Transverse colon (tissue), 4 donors: Measurements from ENCODE around the gene YBX2. TPM values are rescaled to one million over a fixed set of nuclear protein-coding genes. Genes with fewer than 3 reads are reported as not detected.

ENCODE experiments used
- DNase-seq: peaks from one replicate; pipeline ENCODE4 v3.0.0-alpha.2; 2019
- H3K27ac ChIP-seq, 4 donors: fragments of 200-600 bp; sonication (generic); 2 replicates each; pipeline ENCODE4 v1.5.1; 2016 to 2018; ENCODE audit warnings: inconsistent platforms in 4 of 4
- H3K27me3 ChIP-seq: fragments of 200-600 bp; sonication (generic); 2 replicates; pipeline ENCODE4 v1.5.1; 2017; ENCODE audit warnings: inconsistent platforms
- H3K36me3 ChIP-seq, 4 donors: fragments of 200-600 bp; sonication (generic); 2 replicates each; pipeline ENCODE4 v1.5.1; 2017 to 2019; ENCODE audit warnings: inconsistent platforms in 4 of 4
- H3K4me1 ChIP-seq, 4 donors: fragments of 200-600 bp; sonication (generic); 2 replicates each; pipeline ENCODE4 v1.5.1; 2017 to 2020; ENCODE audit warnings: inconsistent platforms in 4 of 4
- H3K4me3 ChIP-seq, 4 donors: fragments of 200-600 bp; sonication (generic); 1 replicate in 1 of 4; 2 replicates in 3 of 4; pipeline versions ENCODE4 v1.5.1 to v1.6.1; 2017 to 2019; ENCODE audit warnings: inconsistent platforms in 4 of 4
- H3K9me3 ChIP-seq, 2 donors: fragments of 200-600 bp; sonication (generic); 2 replicates each; pipeline ENCODE4 v1.5.1; 2017 to 2019; ENCODE audit warnings: inconsistent platforms in 2 of 2
- EP300 ChIP-seq: sonication (generic); formaldehyde crosslinking; IDR thresholded peaks from one replicate; pipeline ENCODE4 v1.6.1; 2017; ENCODE audit warnings: antibody characterized with exemption, low read depth
- POLR2A ChIP-seq: fragments of 450-650 bp; IDR thresholded peaks from one replicate; pipeline ENCODE4 v1.6.1; 2016; ENCODE audit warnings: antibody characterized with exemption, mild to moderate bottlenecking, moderate library complexity
- POLR2AphosphoS5 ChIP-seq, 3 donors: sonication (generic); formaldehyde crosslinking; IDR thresholded peaks; one replicate each; pipeline ENCODE4 v1.6.1; 2016; ENCODE audit warnings: antibody characterized with exemption in 3 of 3
- WGBS, 2 donors: methylation state at CpG; one replicate each; pipeline ENCODE4 v1.1.5; 2018; ENCODE audit warnings: low coverage in 1 of 2; 5-methylcytosine and 5-hydroxymethylcytosine counted together
- in situ Hi-C, 4 donors: fragments of 200-750 bp; cut with MboI; loops; one replicate each; pipeline versions ENCODE4 v1.15.0 to v1.15.1; 2017; ENCODE audit warnings: low sequenced_read_pairs in 3 of 4, low pct_ligation_motif_present in 1 of 4, low pct_unique_long_range_greater_than_20kb in 1 of 4
- intact Hi-C: fragments of 100-400 bp; cut with DNase I; formaldehyde crosslinking; loops from one replicate; pipeline ENCODE4 v1.15.1; 2023; ENCODE audit warnings: low total_unique reads
- total RNA-seq, 4 donors: library from RNA; depleted of rRNA; stranded (reverse); fragments of >200 nt; gene quantifications; one replicate each; pipeline ENCODE4 v1.1.0, GENCODE V29; 2016
- TF ChIP-seq, protein P1 (sequence below), 5 experiments: fragments of 200-600 bp in 3 of 5; fragments of 450-650 bp in 2 of 5; sonication (generic) in 3 of 5; IDR thresholded peaks; 1 replicate in 2 of 5; 2 replicates in 3 of 5; pipeline ENCODE4 v1.5.1; 2016 to 2017; ENCODE audit warnings: antibody characterized with exemption in 5 of 5, inconsistent platforms in 3 of 5, mild to moderate bottlenecking in 2 of 5, moderate library complexity in 1 of 5

YBX2 gene
- total RNA-seq, 4 donors from 2014 or later: 23.1 to 151 (median 43.4) TPM

DNA sequence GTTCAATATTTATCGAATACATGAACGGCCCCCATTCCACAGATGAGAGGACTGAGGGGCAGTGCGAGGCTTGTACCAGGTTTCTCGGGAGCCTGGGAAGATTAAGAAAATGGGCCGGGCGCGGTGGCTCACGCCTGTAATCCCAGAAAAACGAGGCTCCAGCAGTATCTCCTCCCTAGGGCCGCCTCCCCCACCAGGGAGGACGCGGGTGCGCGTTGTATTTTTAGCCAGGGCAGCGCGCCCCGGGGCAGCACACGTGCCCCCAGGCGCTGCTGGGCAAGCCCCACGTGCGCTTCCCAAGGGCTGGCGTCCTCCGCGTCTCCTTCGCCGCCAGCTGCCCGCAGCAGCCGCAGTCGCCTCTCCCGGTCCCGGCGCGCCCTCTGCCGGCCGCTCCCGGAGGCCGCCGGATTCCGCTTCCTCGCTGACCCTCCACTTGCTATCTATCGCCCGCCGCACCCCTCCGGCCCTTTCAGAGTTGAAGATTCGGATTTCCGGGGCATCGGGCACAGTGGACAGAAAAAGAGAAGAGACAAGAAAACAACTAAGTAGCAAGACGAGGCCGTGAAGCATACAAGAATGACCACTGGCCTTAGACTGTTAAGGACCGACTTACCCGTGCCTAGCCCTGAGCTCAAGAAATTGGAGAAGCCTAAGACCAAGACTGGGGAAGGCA lies 1.9 kb upstream of the YBX2 start:
- Histone ChIP-seq H3K4me1 (peaks cover 22 to 49% (median 47%) of the 10 kb centered on the region in 4 donors), H3K27ac (peak overlapping the region; percentile 64 to 91 (median 89))
- in situ Hi-C loops: loop anchor here in 2 of 4 donors (25.0 kb wide), 1 partner anchor 259 kb away; the partner anchor contains the start of genes SLC16A11 (in 2 of the 2) and SLC16A13 (in 2 of the 2)

DNA sequence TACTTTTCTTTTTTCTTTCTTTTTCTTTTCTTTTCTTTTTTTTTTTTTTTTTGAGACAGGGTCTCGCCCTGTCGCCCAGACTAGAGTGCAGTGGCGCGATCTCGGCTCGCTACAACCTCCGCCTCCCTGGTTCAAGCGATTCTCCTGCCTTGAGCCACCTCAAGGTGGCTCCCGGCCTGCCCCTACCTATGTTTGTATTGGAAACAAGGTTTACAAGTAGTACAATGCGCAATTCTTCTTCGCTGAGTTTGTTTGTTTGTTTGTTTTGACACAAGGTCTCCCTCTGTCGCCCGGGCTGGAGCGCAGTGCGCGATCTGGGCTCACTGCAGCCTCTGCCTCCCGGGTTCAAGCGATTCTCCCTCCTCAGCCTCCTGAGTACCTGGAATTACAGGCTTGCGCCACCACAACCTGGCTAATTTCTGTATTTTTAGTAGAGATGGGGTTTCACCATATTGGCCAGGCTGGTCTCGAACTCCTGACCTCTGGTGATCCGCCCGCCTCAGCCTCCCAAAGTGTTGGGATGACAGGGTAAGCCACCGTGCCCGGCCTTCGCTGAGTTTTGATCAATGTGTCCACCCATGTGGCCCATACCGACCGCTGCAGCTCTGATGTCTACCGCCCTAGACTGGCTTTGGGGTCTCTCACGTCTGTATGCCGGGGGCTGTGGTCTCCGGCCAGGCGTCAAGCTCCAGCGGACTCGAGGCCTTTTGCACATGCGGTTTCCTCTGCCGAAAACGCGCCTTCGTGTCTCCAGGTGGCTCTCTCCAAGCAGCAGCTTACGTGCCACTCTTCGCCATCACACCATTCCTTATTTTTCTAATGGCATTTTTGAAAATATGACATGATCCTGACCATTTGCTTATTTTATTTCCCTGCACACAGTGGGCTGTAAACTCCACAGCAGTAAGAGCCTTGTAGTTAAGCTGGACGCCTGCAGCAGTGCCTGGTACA lies 1.1 kb upstream of the YBX2 start:
- in situ Hi-C loops (loop anchor here in 2 of 4 donors (25.0 kb wide), 1 partner anchor 258 kb away; the partner anchor contains the start of genes SLC16A11 (in 2 of the 2) and SLC16A13 (in 2 of the 2)), intact Hi-C loops (loop anchor here (2.0 kb wide), 1 partner anchor 15 kb away; the partner anchor contains the start of gene SLC2A4)
- no peaks in the 10 kb centered on the region for H3K9me3 ChIP-seq
- H3K27me3 ChIP-seq: peaks cover 25% of the 10 kb centered on the region
- no peaks in the 10 kb centered on the region for H3K36me3 ChIP-seq
- peak overlapping the region in 2 of 4 donors; percentile 40 to 46 for H3K4me3 ChIP-seq
- DNase-seq: no peak
- 55 to 86% methylated on average over 21 to 42 of the region's 42 CpGs for WGBS, 2 donors
- no peak for TF ChIP-seq POLR2A
- TF ChIP-seq, protein P1, sequence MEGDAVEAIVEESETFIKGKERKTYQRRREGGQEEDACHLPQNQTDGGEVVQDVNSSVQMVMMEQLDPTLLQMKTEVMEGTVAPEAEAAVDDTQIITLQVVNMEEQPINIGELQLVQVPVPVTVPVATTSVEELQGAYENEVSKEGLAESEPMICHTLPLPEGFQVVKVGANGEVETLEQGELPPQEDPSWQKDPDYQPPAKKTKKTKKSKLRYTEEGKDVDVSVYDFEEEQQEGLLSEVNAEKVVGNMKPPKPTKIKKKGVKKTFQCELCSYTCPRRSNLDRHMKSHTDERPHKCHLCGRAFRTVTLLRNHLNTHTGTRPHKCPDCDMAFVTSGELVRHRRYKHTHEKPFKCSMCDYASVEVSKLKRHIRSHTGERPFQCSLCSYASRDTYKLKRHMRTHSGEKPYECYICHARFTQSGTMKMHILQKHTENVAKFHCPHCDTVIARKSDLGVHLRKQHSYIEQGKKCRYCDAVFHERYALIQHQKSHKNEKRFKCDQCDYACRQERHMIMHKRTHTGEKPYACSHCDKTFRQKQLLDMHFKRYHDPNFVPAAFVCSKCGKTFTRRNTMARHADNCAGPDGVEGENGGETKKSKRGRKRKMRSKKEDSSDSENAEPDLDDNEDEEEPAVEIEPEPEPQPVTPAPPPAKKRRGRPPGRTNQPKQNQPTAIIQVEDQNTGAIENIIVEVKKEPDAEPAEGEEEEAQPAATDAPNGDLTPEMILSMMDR (IDR thresholded peaks at IDR 0.05): peak in 4 of 5 experiments; percentile 10 to 45 (median 28)
- peak overlapping the region; percentile 64 to 91 (median 89) for H3K27ac ChIP-seq
- peaks cover 26 to 56% (median 47%) of the 10 kb centered on the region in 4 donors for H3K4me1 ChIP-seq

More for the DNA sequence above, 1.9 kb upstream of the YBX2 start:
- Histone ChIP-seq H3K9me3 (no peaks in the 10 kb centered on the region), H3K4me3 (peak overlapping the region in 1 of 4 donors; percentile 26), H3K36me3 (no peaks in the 10 kb centered on the region), H3K27me3 (peaks cover 25% of the 10 kb centered on the region)
- DNase-seq: peak; percentile 88
- intact Hi-C loops: loop anchor here (2.0 kb wide), 1 partner anchor 16 kb away; the partner anchor contains the start of gene SLC2A4
- TF ChIP-seq, protein P1 (IDR thresholded peaks at IDR 0.05): peak; percentile 91 to 98 (median 95)
- TF ChIP-seq POLR2AphosphoS5 (IDR thresholded peaks at IDR 0.05) (peak in 1 of 3 donors; percentile 62), POLR2A (no peak), EP300 (peak; percentile 40)
- WGBS, 2 donors: 5 to 13% methylated on average over 4 to 41 of the region's 51 CpGs

DNA sequence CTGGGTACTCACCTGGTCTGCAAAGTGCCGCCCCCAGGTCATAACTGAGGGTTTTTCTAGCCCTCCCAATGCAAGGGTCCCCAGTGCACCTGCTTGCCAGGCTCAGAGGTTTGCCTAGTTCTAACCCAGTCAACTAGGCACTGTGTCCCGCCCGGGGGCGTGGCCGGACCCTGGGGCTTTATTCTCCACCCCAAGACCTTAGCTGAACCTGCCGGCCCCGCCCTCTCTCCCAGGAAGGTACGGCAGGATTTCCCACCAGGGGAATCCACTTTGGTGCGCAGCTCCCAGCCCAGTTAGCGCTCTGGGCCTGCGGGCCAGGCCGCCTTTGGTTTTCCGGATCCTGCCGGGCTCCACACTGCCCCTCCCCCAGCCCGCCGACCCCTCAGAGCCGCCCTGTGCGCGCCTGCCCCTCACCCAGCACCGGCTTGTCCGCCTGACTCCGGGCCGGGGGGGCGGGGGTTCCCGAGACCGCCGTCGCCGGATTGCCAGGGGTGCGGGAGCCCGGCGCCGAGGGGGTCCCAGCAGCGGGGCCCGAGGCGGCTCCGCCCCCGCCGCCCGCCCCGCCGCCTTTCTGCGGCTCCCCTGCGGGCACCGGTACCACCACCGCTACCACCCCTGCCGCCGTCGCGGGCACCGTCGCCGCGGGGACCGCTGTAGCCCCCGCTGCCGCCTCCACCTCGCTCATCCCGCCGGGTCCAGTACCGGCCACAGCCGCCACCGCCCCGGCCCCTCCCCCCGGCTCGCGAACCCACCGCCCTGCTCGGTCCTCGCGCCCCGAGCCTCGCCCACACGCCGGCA lies 424 bp downstream of the YBX2 start:
- Histone ChIP-seq H3K4me3 (peak overlapping the region in 3 of 4 donors; percentile 25 to 46 (median 40)), H3K27ac (peak overlapping the region; percentile 70 to 91 (median 89)), H3K27me3 (peaks cover 25% of the 10 kb centered on the region), H3K4me1 (peaks cover 26 to 56% (median 47%) of the 10 kb centered on the region in 4 donors), H3K9me3 (no peaks in the 10 kb centered on the region), H3K36me3 (no peaks in the 10 kb centered on the region)
- WGBS, 2 donors: 9% methylated on average over 56 of the region's 75 CpGs; no CpG with 5 or more reads in 1 of the 2 donors
- in situ Hi-C loops (loop anchor here in 2 of 4 donors (25.0 kb wide), 1 partner anchor 257 kb away; the partner anchor contains the start of genes SLC16A11 (in 2 of the 2) and SLC16A13 (in 2 of the 2)), intact Hi-C loops (no loop called here)
- peak; percentile 91 for DNase-seq
- TF ChIP-seq EP300 (no peak), POLR2A (peak; percentile 49), POLR2AphosphoS5 (IDR thresholded peaks at IDR 0.05) (peak; percentile 4 to 61 (median 21))
- TF ChIP-seq, protein P1 (IDR thresholded peaks at IDR 0.05): no peak
